Hematopoietic multipotent progenitor cell (in vitro differentiated cells): ENCODE data around the gene PCDH9. TPM values are rescaled to one million over a fixed set of nuclear protein-coding genes. Genes with fewer than 3 reads are reported as not detected.
A peak's percentile ranks its signal among the peaks of the same experiment; 100 is the strongest.

ENCODE experiments used
- DNase-seq, 3 donors: peaks; one replicate each; pipeline ENCODE4 v3.0.0-alpha.2; 2011 to 2015; ENCODE audit warnings: low read depth in 2 of 3, low spot score in 2 of 3
- total RNA-seq: library from RNA; depleted of rRNA; stranded (reverse); fragments of >200 nt; gene quantifications from one replicate; pipeline ENCODE4 v1.2.3, GENCODE V29; 2012

Gene PCDH9
- total RNA-seq, 1 donor: 14.8 TPM

- DNase-seq: no peak
Measured at GRCh38 chr13:66509175-66509574, 721.0 kb downstream of the PCDH9 start.

- no peak for DNase-seq
Measured at GRCh38 chr13:66508153-66508909, 721.8 kb downstream of the PCDH9 start.

- DNase-seq: no peak
Measured at GRCh38 chr13:66506979-66507378, 723.2 kb downstream of the PCDH9 start.

DNA sequence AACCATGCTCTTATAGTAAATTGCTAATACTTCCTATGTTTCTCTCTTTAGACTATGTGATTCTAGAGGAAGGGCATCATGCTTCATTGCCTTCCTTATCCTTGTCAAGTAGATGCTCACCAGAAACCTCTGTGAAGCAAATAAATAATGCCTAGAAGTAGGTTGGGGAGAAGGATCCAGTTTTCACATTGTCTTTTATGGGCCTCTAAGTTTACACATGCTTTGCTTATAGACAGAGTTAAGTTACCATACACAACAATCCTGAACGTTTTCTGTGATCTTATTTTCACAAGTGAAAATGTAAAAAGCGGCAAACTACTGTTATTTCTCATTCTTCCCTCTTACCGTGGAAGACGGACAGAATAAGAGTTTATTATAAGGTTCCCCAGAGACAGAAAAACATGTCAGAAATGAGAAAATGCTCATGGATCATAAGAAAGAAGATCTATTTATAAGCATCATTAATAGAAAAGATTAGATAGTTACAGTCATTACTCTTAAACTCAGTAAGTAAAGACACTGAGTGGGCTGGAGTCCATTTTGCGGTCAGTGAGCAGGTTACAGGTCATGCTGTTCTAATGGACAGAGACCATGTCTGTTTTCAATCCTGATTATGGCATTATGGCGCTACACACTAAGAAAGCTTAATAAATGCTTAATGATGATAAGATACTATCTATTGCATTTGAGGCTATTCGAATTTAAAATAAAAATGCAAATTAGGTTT, 723.9 kb downstream of the PCDH9 start:
- no peak for DNase-seq

DNA sequence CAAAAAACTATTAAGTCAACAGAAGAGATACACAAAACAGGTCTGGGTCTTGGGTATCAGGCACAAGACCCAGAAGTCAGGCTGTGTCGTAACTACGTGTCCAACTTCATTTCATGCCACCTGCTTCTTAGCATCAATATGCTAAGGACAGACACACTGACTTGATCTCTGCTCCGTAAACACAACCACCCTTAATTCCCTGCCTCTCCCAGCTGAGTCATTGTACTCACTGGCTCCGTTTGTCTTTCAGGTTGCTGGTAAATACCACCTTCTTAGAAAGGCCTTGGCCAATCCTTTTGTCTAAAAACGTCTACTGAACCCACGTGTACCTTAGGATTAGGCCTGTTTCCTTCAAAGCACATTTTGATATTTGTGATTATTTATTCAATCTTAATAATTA, 726.2 kb downstream of the PCDH9 start:
- no peak for DNase-seq

DNA sequence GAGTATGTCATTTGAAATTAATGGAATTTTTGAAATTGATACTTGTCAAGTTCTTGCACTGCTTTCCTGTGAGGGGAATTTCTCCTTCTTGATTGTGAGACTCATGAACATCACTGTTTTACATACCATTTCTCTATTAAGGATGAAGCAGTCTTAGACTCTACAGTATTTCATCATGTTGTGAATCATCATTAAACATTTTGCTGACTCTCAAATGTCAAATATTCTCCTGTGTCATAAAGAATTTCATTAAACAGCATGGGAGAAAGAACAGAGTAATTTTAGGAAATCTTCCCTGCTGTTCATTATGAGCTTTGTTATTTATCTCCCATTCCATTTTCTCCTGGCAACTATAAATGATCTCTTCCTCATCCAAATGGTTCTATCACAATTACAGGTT, 729.0 kb downstream of the PCDH9 start:
- DNase-seq: no peak

- peak in 1 of 3 donors; percentile 2 for DNase-seq
Measured at GRCh38 chr13:66492479-66492878, 737.7 kb downstream of the PCDH9 start.

- no peak for DNase-seq
Measured at GRCh38 chr13:66491251-66491650, 738.9 kb downstream of the PCDH9 start.

DNA sequence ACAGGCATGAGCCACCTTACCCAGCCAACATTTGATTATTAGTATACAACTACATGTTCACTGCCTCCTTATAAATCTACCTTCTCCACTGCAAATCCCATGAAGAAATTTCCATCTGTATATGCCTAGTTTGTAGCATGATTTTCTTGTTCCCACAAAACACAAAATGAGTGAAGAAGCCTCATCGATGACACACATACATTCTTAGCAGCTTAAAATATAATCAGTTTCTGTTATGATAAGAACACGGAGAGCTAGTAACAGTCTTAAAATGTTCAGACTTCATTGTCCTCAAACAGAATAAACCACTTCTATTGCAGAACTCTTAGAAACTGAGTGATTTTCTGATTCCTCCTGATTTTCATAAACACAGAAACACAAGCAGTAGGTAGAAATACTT, 740.5 kb downstream of the PCDH9 start:
- no peak for DNase-seq

- no peak for DNase-seq
Measured at GRCh38 chr13:66489172-66489571, 741.0 kb downstream of the PCDH9 start.

DNA sequence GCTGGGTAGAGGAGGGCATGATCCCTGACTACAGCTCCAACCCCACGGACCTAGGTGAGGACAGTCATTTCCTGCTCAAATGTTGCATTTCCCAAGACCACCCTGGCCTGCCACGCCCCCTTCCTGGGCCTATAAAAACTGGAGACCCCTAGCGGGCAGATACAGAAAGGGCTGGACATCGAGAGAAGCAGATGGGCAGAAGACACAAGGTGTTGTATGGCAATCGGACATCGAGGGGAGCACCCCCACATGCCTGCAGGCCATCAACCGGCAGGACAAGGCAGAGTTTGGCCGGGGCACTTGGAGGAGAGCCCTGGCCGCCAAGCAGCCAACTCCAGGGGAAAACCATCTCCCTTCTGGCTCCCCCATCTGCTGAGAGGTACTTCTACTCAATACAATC, 746.4 kb downstream of the PCDH9 start:
- DNase-seq: no peak

DNA sequence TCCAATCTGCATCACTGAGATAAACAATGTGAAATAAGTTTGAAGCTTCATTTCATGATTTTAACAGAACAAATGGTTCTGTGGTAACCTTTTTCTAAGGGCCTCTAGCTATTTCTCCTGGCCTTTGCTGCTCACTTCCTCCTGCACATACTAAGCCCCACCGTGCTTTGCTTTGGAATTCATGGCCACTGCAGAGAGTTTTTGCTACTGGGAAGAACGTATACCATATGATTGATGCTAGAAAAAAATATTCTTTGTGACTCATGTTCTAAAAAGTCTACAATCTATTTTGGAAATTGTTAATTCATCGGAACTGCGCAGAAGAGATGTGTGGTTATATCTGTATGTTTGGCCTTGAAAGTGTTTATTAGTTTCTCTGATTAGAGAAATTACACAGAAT, 747.3 kb downstream of the PCDH9 start:
- no peak for DNase-seq

DNA sequence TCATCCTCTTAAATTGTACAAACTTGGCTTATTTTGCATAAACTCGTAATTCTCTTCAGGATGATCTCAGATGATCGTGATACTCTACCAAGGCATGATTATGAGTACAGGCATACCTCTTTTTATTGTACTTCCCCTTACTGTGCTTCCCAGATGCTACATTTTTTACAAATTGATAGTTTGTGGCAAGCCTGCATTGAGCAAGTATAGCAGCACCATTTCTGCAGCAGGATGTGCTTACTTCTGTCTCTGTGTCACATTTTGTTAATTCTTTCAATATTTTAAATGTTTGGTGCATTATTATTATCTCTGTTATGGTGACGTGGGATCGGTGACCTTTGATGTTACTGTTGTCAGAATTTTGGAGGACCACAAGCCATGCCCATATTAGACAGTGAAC, 752.3 kb downstream of the PCDH9 start:
- no peak for DNase-seq

DNA sequence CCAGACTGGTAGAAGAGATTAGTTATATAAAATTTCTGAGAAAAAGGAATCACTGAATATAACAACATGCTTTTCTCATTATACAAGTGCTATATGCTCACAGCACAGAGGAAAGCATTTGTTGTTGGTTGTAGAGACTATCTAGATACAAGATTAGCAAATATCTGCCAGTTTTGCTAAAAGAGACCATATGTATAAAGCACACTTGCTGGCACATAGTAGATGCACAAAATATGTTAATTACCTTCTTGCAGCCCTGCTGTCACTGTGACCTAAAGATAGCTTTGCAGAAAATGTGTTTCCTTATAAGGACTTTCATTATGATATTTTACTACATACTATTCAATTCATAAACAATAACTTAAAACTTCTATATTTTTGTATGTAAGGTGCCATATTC, 755.1 kb downstream of the PCDH9 start:
- DNase-seq: no peak

DNA sequence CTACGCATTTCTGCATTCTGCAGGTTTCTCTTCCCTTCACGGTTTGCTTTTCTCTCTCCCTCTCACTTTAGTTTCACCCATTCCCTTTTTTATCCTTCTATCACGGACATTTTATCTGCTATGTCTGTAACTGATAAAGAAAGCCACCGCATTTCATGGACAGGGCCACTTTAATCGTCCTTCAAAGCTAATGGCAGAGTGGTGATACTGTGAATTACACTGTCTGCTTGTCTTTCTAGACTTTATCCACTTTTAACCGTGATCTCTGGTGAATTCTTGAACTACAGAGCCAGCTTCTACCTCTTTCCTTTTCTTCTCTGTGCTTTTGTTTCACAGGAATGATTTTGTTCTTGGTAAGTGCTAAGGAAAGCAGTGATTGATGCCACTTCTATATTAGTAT, 760.4 kb downstream of the PCDH9 start:
- no peak for DNase-seq

- DNase-seq: no peak
Measured at GRCh38 chr13:66468656-66469055, 761.5 kb downstream of the PCDH9 start.

DNA sequence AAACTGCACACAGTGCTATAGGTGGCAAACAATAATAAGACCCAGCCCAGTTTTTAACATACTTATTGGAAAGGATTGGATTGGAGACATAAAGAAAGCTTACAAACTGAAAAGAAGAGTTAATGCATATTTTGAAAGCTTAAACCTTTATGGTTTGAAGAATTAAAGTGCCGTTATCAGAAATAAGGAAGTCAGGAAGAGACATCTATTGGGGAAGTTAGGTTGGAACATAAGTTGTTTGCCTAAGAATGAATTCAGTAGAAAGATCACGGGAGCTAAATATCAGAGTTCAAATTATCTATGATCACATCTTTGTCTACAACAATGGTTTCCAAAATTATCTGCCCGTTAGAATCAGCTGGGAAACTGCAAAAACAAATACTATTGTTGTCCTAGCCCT, 767.9 kb downstream of the PCDH9 start:
- peak in 2 of 3 donors; percentile 1 to 13 for DNase-seq

DNA sequence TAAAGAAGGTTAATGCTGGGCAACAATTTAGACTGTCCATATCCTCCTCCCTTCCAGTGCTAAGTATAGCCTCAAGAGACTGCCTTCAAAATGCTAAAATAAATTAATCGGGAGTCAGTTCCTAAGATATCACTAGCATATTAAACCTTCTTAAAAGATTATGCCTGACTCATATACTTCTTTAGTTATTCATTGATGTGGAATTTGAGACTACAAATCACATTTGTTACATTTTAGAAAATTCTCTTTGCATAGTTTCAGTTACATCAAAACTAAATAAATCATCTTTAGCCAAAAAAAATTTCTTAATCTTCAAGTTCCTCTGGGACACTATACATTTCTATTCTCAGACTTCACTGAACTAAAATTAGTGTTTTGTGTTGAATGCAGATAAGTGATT, 769.1 kb downstream of the PCDH9 start:
- DNase-seq: no peak

DNA sequence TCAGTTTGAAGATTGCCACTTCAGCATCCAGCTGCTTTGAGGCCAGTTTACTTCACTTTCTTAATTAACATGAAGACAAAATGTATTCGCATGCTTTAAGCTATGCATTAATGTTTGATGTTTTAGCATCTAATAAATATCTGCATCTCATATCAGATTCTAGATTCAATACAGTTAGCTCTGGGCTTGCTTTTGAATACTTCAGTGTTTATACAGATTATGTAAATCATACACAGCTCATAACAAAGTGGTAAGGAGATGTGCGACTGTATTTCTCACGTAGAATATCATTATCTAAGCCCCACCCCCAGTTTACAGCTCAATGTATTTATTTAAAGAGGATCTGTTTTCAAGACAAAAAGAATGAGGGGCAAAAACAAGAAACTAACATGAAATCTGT, 770.5 kb downstream of the PCDH9 start:
- DNase-seq: no peak

DNA sequence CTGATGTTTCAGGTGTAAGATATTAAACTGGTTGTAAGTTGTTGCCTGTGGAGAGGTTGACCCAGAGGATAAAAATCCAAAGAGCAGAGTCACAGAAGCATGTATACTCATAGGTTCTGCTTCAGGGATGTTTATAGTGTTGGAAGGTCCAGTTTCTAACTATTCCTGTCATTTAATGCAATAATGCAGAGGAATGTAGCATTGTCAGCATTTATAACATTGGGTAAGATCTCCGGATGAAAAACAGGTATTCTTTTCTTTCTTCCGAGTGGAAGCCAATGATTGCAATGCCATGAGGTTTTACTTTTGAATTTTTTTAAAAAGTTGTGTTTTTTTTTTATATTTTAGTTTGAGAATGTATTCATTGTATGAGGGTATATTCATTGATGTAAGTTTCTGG, 771.0 kb downstream of the PCDH9 start:
- DNase-seq: no peak

DNA sequence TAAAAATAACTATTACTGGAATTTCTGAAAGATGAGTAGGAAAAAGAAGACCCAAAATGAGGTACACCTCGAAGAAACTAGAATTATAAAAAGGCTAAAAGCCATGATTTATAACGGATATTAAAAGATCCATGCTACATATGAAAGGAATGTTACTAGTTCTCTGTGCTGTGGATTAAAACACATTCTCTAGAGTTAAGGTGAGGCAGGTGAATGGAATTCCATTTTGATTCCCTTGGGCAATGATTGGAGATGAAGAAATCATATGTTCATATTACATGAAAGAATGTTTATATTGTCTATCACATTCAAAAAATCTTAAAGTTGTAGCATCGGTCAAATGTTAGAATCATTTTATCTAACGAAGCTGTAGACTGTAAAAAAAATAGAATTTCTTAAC, 783.7 kb downstream of the PCDH9 start:
- no peak for DNase-seq

- no peak for DNase-seq
Measured at GRCh38 chr13:66443926-66444325, 786.2 kb downstream of the PCDH9 start.
